Measurements from ENCODE around the gene GNE. TPM values are rescaled to one million over a fixed set of nuclear protein-coding genes. Genes with fewer than 3 reads are reported as not detected.
A peak's percentile ranks its signal among the peaks of the same experiment; 100 is the strongest.

The GNE gene
- total and polyA plus RNA-seq, 2 of the 13 experiments (the other 11 are each of a cell fraction or from before 2014, with no cell fraction given), result 16.1 to 24.1 TPM

GRCh38 chr9:36166168-36166927 lies 91.9 kb downstream of the GNE start (continued):
- TF ChIP-seq HDAC1 (CRISPR knock-in tag; IDR thresholded peaks at IDR 0.05) (0 out of 2 replicates have a peak, but pooled peaks have one; percentile 46), DDIT3 (CRISPR knock-in tag; IDR thresholded peaks at IDR 0.05) (no peak), ZNF563 (CRISPR knock-in tag; IDR thresholded peaks at IDR 0.05) (no peak; the same call in 1 of the 2 replicates), SUZ12 (IDR thresholded peaks at IDR 0.05; ENCODE audit: low read depth, low read length) (no peak), RXRA (CRISPR knock-in tag; IDR thresholded peaks at IDR 0.05) (no peak), ERF (CRISPR knock-in tag; IDR thresholded peaks at IDR 0.05) (0 out of 2 replicates have a peak, but pooled peaks have one; percentile 44), ARHGAP35 (CRISPR knock-in tag; IDR thresholded peaks at IDR 0.05; ENCODE audit: borderline replicate concordance) (no peak), FOXO1 (CRISPR knock-in tag; IDR thresholded peaks at IDR 0.05) (no peak; the same call in 1 of the 2 replicates), ZNF33B (CRISPR knock-in tag; IDR thresholded peaks at IDR 0.05) (no peak), ZNF512 (CRISPR knock-in tag; IDR thresholded peaks at IDR 0.05) (no peak), AHR (CRISPR knock-in tag; IDR thresholded peaks at IDR 0.05) (no peak), RFXANK (CRISPR knock-in tag; IDR thresholded peaks at IDR 0.05) (no peak), E2F1 (CRISPR knock-in tag; IDR thresholded peaks at IDR 0.05) (no peak), ZNF460 (CRISPR knock-in tag; IDR thresholded peaks at IDR 0.05; ENCODE audit: borderline replicate concordance) (no peak), ZBTB7A (CRISPR knock-in tag; IDR thresholded peaks at IDR 0.05) (no peak), ZFP36L1 (CRISPR knock-in tag; IDR thresholded peaks at IDR 0.05) (no peak), STAG1 (CRISPR knock-in tag; IDR thresholded peaks at IDR 0.05) (peak; percentile 92), KDM6A (CRISPR knock-in tag; IDR thresholded peaks at IDR 0.05; ENCODE audit: low read depth) (no peak), ZNF484 (CRISPR knock-in tag; IDR thresholded peaks at IDR 0.05; ENCODE audit: borderline replicate concordance, low read depth) (no peak), ZFX (CRISPR knock-in tag; IDR thresholded peaks at IDR 0.05; ENCODE audit: low read depth) (peak; percentile 34; the same call in 1 of the 2 replicates), ZNF580 (CRISPR knock-in tag; IDR thresholded peaks at IDR 0.05; ENCODE audit: borderline replicate concordance, low read depth) (no peak), ATF2 (CRISPR knock-in tag; IDR thresholded peaks at IDR 0.05) (no peak), DR1 (CRISPR knock-in tag; IDR thresholded peaks at IDR 0.05) (no peak), PLSCR1 (CRISPR knock-in tag; IDR thresholded peaks at IDR 0.05; ENCODE audit: borderline replicate concordance) (no peak), GZF1 (CRISPR knock-in tag; IDR thresholded peaks at IDR 0.05) (no peak), NRL (CRISPR knock-in tag; IDR thresholded peaks at IDR 0.05; ENCODE audit: borderline replicate concordance) (no peak)
